Osteocyte (in vitro differentiated cells): ENCODE measurements around the gene ZBTB37. TPM values are rescaled to one million over a fixed set of nuclear protein-coding genes. Genes with fewer than 3 reads are reported as not detected.

Source experiments
- DNase-seq: peaks from one replicate; pipeline ENCODE4 v3.0.0; 2021; ENCODE audit warnings: mixed read lengths; ENCODE audit not compliant: unreplicated experiment; ENCODE audit errors: extremely low spot score
- H3K27ac Mint-ChIP-seq: one replicate; pipeline ENCODE4 v1.8.0; 2021; ENCODE audit warnings: mild to moderate bottlenecking, mixed read lengths; ENCODE audit not compliant: unreplicated experiment
- H3K27me3 Mint-ChIP-seq: one replicate; pipeline ENCODE4 v1.8.0; 2021; ENCODE audit warnings: mixed read lengths; ENCODE audit not compliant: unreplicated experiment
- H3K36me3 Mint-ChIP-seq: one replicate; pipeline ENCODE4 v1.8.0; 2021; ENCODE audit warnings: mixed read lengths; ENCODE audit not compliant: unreplicated experiment
- H3K4me1 Mint-ChIP-seq: one replicate; pipeline ENCODE4 v1.8.0; 2021; ENCODE audit warnings: mixed read lengths; ENCODE audit not compliant: unreplicated experiment
- H3K4me3 Mint-ChIP-seq: one replicate; pipeline ENCODE4 v1.8.0; 2021; ENCODE audit warnings: mild to moderate bottlenecking, moderate library complexity, mixed read lengths; ENCODE audit not compliant: unreplicated experiment
- H3K9me3 Mint-ChIP-seq: one replicate; pipeline ENCODE4 v1.8.0; 2021; ENCODE audit warnings: mixed read lengths; ENCODE audit not compliant: unreplicated experiment
- CTCF ChIP-seq: fragments of 200-600 bp; sonication (generic); IDR thresholded peaks from 2 replicates; pipeline ENCODE4 v1.5.0; 2021; ENCODE audit warnings: antibody characterized with exemption, mild to moderate bottlenecking, moderate library complexity
- total RNA-seq: library from RNA; stranded (reverse); gene quantifications from 2 replicates; pipeline ENCODE4 v1.2.1, GENCODE V29; 2021

ZBTB37 gene
- total RNA-seq, 1 donor from 2014 or later, result 15.3 TPM

DNA sequence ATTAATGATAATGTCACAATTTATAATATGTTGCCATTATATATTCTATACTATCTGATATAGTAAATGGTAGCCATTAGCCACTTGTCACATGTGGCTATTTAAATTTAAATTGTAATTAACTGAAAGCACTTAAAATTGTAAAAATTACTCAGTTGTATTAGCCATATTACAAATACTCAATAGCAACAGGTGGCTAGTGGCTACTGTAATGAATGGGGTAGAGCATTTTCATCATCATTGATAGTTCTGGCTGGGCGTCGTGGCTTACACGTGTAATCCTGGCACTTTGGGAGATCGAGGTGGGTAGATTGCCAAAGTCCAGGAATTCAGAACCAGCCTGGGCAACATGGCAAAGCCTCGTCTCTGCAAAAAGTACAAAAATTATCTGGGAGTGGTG is 16.5 kb downstream of the ZBTB37 start:
- peaks cover 28% of the 10 kb centered on the region for H3K36me3 Mint-ChIP-seq
- no peaks in the 10 kb centered on the region for H3K4me1 Mint-ChIP-seq
- no peak for TF ChIP-seq CTCF
- no peaks in the 10 kb centered on the region for H3K9me3 Mint-ChIP-seq
- DNase-seq, result no peak
- H3K27me3 Mint-ChIP-seq, result no peaks in the 10 kb centered on the region
- H3K4me3 Mint-ChIP-seq, result no peak overlapping the region
- no peak overlapping the region for H3K27ac Mint-ChIP-seq

DNA sequence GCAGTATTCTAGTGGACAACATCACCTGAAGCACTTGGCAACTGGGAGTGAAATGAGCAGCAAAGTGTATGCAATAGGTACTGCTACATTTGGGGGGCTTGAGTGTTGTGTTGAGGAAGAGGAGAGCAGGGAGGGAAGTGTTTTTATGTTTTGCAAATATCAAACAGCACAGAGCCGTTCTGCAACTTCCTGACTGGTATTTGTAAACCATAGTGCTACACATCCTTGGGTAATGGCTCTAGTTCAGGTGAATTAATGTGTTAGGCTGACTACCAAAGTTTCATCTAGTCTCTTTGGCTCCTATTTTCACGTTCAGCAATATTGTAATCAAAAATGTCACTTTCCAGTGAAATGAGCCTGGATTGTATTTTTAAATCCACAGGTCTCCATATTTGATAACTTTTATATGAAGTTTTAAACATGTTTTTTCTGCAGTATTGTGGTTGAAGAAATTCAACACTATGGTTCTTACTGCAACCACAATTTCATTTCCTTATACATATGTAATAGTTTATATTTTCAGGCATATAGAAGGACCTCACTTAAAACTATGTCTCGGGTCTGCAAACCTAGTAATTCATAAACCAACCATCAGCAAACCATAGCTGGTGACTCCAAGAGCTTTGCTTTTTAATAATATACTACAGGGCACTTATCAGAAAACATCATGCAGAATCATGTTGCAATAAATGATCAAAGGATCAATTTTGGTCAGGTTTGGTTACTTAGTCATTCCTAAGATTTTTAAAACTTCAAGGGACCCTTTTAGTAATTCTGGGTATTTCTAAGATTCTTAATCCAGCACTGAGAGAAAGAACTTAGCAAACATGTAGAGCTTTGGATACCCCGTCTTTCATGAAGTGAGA is 18.8 kb downstream of the ZBTB37 start:
- Mint-ChIP-seq H3K27ac (no peak overlapping the region), H3K4me3 (no peak overlapping the region), H3K9me3 (no peaks in the 10 kb centered on the region), H3K27me3 (no peaks in the 10 kb centered on the region), H3K36me3 (peaks cover 31% of the 10 kb centered on the region), H3K4me1 (no peaks in the 10 kb centered on the region)
- TF ChIP-seq CTCF, result no peak
- no peak for DNase-seq

DNA sequence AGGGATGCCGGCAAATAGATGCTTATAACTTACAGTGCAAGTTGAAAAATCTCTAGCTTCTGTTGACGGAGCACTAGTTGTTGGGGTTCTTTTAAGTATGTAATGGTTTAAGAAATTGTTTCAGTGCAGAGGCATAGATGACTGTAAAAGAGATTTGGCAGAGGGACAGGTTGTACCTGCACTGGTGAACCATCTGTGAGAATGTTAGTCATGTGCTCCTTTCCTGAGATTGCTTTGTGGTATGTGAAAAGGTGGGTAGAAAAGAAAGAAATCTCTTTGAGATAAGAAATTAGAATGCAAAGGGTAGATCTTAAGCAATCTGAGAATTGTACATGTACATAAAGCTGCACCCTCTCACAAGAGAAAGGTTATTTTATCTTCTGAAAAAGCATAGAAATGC is 19.4 kb downstream of the ZBTB37 start:
- H3K36me3 Mint-ChIP-seq, result peaks cover 32% of the 10 kb centered on the region
- no peak overlapping the region for H3K4me3 Mint-ChIP-seq
- no peak for TF ChIP-seq CTCF
- H3K9me3 Mint-ChIP-seq, result no peaks in the 10 kb centered on the region
- no peak overlapping the region for H3K27ac Mint-ChIP-seq
- no peaks in the 10 kb centered on the region for H3K4me1 Mint-ChIP-seq
- no peak for DNase-seq
- no peaks in the 10 kb centered on the region for H3K27me3 Mint-ChIP-seq

- Mint-ChIP-seq H3K4me1 (no peaks in the 10 kb centered on the region), H3K27me3 (no peaks in the 10 kb centered on the region), H3K4me3 (no peak overlapping the region), H3K9me3 (no peaks in the 10 kb centered on the region), H3K36me3 (peaks cover 36% of the 10 kb centered on the region), H3K27ac (no peak overlapping the region)
- no peak for TF ChIP-seq CTCF
- DNase-seq, result no peak
Measured at GRCh38 chr1:173888749-173889148, 20.6 kb downstream of the ZBTB37 start.

DNA sequence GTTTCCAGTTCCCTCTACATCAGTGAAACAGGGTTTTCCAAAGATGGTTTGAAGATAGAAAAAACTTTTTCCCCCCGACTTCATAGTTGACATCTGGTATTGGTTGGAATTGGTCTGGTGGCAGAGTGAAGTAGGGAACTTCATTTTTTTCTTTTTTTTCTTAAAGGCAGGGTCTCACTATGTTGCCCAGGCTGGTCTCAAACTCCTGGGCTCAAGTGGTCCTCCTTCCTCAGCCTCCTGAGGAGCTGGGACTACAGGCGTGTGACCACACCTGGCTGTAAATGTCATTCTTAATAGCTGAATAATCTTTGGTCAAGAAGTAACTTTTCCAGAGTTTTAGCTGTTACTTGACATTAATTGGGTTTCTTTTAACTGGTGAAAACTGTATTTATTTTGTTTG is 21.7 kb downstream of the ZBTB37 start:
- TF ChIP-seq CTCF, result no peak
- Mint-ChIP-seq H3K27me3 (no peaks in the 10 kb centered on the region), H3K9me3 (no peaks in the 10 kb centered on the region), H3K4me3 (no peak overlapping the region), H3K36me3 (peaks cover 40% of the 10 kb centered on the region), H3K4me1 (no peaks in the 10 kb centered on the region), H3K27ac (no peak overlapping the region)
- no peak for DNase-seq
